ENCODE results near the gene MROH2B.

The MROH2B gene

DNA sequence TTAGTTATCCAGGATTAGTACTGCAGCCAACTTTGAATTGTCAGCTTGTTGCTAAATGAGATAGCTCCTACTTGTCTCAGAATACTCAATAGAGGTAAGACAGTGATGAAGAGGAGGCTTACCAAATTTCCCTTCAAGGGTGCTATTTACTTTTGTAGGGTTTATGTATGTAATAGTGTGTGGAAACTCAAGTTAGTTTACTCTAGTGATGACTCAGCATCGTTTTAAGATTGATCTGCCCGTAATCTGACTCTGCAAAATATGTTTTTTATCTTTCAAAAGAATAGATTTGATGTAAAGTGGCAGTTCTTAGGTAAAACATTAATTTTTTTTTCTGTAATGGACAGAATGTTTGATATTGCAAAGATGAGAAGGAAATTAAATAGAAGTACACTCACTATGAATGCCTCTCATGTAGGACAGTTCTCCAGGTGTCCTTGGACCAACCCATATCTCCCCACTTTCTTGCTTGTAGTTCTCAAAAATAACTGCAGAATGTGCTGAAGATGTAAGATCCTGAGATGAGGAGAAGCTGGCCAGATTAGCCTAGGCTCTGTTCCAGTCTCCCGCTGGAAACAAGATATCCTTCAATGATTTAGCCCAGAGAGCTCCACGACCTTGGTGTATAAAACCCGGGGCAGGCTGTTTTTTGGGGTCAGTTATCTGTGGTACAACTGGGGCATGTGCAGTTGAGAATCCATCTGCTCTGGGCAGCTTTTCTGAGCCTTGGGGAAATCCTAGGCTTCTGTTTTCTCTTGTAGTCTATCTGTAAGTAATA lies 24.4 kb upstream of the MROH2B start:
- TF ChIP-seq, protein P1, sequence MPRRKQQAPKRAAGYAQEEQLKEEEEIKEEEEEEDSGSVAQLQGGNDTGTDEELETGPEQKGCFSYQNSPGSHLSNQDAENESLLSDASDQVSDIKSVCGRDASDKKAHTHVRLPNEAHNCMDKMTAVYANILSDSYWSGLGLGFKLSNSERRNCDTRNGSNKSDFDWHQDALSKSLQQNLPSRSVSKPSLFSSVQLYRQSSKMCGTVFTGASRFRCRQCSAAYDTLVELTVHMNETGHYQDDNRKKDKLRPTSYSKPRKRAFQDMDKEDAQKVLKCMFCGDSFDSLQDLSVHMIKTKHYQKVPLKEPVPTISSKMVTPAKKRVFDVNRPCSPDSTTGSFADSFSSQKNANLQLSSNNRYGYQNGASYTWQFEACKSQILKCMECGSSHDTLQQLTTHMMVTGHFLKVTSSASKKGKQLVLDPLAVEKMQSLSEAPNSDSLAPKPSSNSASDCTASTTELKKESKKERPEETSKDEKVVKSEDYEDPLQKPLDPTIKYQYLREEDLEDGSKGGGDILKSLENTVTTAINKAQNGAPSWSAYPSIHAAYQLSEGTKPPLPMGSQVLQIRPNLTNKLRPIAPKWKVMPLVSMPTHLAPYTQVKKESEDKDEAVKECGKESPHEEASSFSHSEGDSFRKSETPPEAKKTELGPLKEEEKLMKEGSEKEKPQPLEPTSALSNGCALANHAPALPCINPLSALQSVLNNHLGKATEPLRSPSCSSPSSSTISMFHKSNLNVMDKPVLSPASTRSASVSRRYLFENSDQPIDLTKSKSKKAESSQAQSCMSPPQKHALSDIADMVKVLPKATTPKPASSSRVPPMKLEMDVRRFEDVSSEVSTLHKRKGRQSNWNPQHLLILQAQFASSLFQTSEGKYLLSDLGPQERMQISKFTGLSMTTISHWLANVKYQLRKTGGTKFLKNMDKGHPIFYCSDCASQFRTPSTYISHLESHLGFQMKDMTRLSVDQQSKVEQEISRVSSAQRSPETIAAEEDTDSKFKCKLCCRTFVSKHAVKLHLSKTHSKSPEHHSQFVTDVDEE (CRISPR knock-in tag; IDR thresholded peaks at IDR 0.05): no peak
- TF ChIP-seq, protein P2, sequence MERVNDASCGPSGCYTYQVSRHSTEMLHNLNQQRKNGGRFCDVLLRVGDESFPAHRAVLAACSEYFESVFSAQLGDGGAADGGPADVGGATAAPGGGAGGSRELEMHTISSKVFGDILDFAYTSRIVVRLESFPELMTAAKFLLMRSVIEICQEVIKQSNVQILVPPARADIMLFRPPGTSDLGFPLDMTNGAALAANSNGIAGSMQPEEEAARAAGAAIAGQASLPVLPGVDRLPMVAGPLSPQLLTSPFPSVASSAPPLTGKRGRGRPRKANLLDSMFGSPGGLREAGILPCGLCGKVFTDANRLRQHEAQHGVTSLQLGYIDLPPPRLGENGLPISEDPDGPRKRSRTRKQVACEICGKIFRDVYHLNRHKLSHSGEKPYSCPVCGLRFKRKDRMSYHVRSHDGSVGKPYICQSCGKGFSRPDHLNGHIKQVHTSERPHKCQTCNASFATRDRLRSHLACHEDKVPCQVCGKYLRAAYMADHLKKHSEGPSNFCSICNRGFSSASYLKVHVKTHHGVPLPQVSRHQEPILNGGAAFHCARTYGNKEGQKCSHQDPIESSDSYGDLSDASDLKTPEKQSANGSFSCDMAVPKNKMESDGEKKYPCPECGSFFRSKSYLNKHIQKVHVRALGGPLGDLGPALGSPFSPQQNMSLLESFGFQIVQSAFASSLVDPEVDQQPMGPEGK (CRISPR knock-in tag; IDR thresholded peaks at IDR 0.05; ENCODE audit: borderline replicate concordance): no peak
- no peak for TF ChIP-seq TCF4 (CRISPR knock-in tag; IDR thresholded peaks at IDR 0.05; ENCODE audit: borderline replicate concordance)
- TF ChIP-seq GLIS3 (CRISPR knock-in tag; IDR thresholded peaks at IDR 0.05): no peak
- TF ChIP-seq ZC3H10 (CRISPR knock-in tag; IDR thresholded peaks at IDR 0.05): no peak
- TF ChIP-seq, protein P3, sequence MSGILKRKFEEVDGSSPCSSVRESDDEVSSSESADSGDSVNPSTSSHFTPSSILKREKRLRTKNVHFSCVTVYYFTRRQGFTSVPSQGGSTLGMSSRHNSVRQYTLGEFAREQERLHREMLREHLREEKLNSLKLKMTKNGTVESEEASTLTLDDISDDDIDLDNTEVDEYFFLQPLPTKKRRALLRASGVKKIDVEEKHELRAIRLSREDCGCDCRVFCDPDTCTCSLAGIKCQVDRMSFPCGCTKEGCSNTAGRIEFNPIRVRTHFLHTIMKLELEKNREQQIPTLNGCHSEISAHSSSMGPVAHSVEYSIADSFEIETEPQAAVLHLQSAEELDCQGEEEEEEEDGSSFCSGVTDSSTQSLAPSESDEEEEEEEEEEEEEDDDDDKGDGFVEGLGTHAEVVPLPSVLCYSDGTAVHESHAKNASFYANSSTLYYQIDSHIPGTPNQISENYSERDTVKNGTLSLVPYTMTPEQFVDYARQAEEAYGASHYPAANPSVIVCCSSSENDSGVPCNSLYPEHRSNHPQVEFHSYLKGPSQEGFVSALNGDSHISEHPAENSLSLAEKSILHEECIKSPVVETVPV (CRISPR knock-in tag; IDR thresholded peaks at IDR 0.05): no peak
- TF ChIP-seq CSDC2 (CRISPR knock-in tag; IDR thresholded peaks at IDR 0.05): no peak
- no peak for TF ChIP-seq PPARA (CRISPR knock-in tag; IDR thresholded peaks at IDR 0.05; ENCODE audit: borderline replicate concordance)
- TF ChIP-seq ISL1 (CRISPR knock-in tag; IDR thresholded peaks at IDR 0.05): no peak
- ATAC-seq: no peak

DNA sequence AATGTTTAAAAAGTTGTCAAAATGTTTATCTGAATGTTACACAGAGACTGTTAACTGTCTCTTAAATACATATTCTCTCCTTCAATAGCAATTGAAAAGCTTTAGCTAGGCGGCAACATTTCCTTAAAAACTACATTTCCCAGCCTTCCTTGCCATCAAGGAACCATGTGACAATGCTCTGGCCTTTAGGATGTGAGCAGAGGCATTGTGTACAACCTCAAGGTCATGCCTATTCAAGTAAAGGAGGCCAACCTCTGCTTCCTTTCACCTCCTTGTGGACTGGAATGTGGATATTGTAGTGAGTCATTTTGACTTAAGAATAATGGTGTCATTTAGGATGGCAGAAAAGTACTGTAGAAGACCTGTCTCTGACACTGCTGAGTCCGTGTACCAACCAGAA lies 23.7 kb upstream of the MROH2B start:
- no peak for ATAC-seq
- TF ChIP-seq, protein P4, sequence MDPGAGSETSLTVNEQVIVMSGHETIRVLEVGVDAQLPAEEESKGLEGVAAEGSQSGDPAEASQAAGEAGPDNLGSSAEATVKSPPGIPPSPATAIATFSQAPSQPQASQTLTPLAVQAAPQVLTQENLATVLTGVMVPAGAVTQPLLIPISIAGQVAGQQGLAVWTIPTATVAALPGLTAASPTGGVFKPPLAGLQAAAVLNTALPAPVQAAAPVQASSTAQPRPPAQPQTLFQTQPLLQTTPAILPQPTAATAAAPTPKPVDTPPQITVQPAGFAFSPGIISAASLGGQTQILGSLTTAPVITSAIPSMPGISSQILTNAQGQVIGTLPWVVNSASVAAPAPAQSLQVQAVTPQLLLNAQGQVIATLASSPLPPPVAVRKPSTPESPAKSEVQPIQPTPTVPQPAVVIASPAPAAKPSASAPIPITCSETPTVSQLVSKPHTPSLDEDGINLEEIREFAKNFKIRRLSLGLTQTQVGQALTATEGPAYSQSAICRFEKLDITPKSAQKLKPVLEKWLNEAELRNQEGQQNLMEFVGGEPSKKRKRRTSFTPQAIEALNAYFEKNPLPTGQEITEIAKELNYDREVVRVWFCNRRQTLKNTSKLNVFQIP (CRISPR knock-in tag; IDR thresholded peaks at IDR 0.05; ENCODE audit: borderline replicate concordance, low read depth): no peak
- TF ChIP-seq, protein P5, sequence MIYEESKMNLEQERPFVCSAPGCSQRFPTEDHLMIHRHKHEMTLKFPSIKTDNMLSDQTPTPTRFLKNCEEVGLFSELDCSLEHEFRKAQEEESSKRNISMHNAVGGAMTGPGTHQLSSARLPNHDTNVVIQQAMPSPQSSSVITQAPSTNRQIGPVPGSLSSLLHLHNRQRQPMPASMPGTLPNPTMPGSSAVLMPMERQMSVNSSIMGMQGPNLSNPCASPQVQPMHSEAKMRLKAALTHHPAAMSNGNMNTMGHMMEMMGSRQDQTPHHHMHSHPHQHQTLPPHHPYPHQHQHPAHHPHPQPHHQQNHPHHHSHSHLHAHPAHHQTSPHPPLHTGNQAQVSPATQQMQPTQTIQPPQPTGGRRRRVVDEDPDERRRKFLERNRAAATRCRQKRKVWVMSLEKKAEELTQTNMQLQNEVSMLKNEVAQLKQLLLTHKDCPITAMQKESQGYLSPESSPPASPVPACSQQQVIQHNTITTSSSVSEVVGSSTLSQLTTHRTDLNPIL (CRISPR knock-in tag; IDR thresholded peaks at IDR 0.05; ENCODE audit: low read depth): no peak

DNA sequence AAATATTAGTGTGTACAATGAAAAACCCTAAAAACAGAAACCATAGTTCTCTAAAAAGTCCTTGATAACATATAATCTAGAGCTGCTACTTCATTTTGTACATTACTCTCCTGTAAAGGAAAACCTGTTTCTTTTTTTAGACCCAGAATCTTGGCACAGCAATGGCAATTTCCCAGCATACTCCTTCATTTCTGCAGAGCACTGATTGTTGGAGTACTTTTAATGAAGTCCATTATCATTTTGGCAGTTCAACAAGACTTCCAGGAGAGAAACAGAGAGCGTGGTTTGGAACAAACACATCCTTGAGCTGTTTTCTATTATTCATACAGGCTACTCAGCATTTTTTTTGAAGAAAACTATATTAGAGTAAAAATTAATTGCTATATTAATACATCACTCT lies 22.7 kb upstream of the MROH2B start:
- TF ChIP-seq, protein P2 (CRISPR knock-in tag; IDR thresholded peaks at IDR 0.05; ENCODE audit: borderline replicate concordance): no peak
- TF ChIP-seq ZNF8 (CRISPR knock-in tag; IDR thresholded peaks at IDR 0.05) (no peak), PPARA (CRISPR knock-in tag; IDR thresholded peaks at IDR 0.05; ENCODE audit: borderline replicate concordance) (no peak), ZFP30 (CRISPR knock-in tag; IDR thresholded peaks at IDR 0.05) (no peak), TOX (CRISPR knock-in tag; IDR thresholded peaks at IDR 0.05; ENCODE audit: borderline replicate concordance) (no peak), ZNF565 (CRISPR knock-in tag; conservative IDR thresholded peaks at IDR 0.05; ENCODE audit: low read depth) (no peak), SNAI2 (CRISPR knock-in tag; IDR thresholded peaks at IDR 0.05) (no peak), RARB (CRISPR knock-in tag; IDR thresholded peaks at IDR 0.05) (no peak), ISL1 (CRISPR knock-in tag; IDR thresholded peaks at IDR 0.05) (no peak), ARNTL (CRISPR knock-in tag; IDR thresholded peaks at IDR 0.05; ENCODE audit: borderline replicate concordance, low read depth) (no peak), CSDC2 (CRISPR knock-in tag; IDR thresholded peaks at IDR 0.05) (no peak), ESRRG (CRISPR knock-in tag; IDR thresholded peaks at IDR 0.05) (no peak)
- TF ChIP-seq, protein P1 (CRISPR knock-in tag; IDR thresholded peaks at IDR 0.05): no peak
- no peak for ATAC-seq
